Osteocyte (in vitro differentiated cells): ENCODE data around the gene TGFBI. TPM values are rescaled to one million over a fixed set of nuclear protein-coding genes. Genes with fewer than 3 reads are reported as not detected.

Experiments used
- DNase-seq: peaks from one replicate; pipeline ENCODE4 v3.0.0; 2021; ENCODE audit warnings: mixed read lengths; ENCODE audit not compliant: unreplicated experiment; ENCODE audit errors: extremely low spot score
- H3K27ac Mint-ChIP-seq: one replicate; pipeline ENCODE4 v1.8.0; 2021; ENCODE audit warnings: mild to moderate bottlenecking, mixed read lengths; ENCODE audit not compliant: unreplicated experiment
- H3K27me3 Mint-ChIP-seq: one replicate; pipeline ENCODE4 v1.8.0; 2021; ENCODE audit warnings: mixed read lengths; ENCODE audit not compliant: unreplicated experiment
- H3K36me3 Mint-ChIP-seq: one replicate; pipeline ENCODE4 v1.8.0; 2021; ENCODE audit warnings: mixed read lengths; ENCODE audit not compliant: unreplicated experiment
- H3K4me1 Mint-ChIP-seq: one replicate; pipeline ENCODE4 v1.8.0; 2021; ENCODE audit warnings: mixed read lengths; ENCODE audit not compliant: unreplicated experiment
- H3K4me3 Mint-ChIP-seq: one replicate; pipeline ENCODE4 v1.8.0; 2021; ENCODE audit warnings: mild to moderate bottlenecking, moderate library complexity, mixed read lengths; ENCODE audit not compliant: unreplicated experiment
- H3K9me3 Mint-ChIP-seq: one replicate; pipeline ENCODE4 v1.8.0; 2021; ENCODE audit warnings: mixed read lengths; ENCODE audit not compliant: unreplicated experiment
- total RNA-seq: library from RNA; stranded (reverse); gene quantifications from 2 replicates; pipeline ENCODE4 v1.2.1, GENCODE V29; 2021
- TF ChIP-seq, protein P1 (sequence below): fragments of 200-600 bp; sonication (generic); IDR thresholded peaks from 2 replicates; pipeline ENCODE4 v1.5.0; 2021; ENCODE audit warnings: antibody characterized with exemption, mild to moderate bottlenecking, moderate library complexity

The TGFBI gene
- total RNA-seq, 1 donor from 2014 or later = 267 TPM

DNA sequence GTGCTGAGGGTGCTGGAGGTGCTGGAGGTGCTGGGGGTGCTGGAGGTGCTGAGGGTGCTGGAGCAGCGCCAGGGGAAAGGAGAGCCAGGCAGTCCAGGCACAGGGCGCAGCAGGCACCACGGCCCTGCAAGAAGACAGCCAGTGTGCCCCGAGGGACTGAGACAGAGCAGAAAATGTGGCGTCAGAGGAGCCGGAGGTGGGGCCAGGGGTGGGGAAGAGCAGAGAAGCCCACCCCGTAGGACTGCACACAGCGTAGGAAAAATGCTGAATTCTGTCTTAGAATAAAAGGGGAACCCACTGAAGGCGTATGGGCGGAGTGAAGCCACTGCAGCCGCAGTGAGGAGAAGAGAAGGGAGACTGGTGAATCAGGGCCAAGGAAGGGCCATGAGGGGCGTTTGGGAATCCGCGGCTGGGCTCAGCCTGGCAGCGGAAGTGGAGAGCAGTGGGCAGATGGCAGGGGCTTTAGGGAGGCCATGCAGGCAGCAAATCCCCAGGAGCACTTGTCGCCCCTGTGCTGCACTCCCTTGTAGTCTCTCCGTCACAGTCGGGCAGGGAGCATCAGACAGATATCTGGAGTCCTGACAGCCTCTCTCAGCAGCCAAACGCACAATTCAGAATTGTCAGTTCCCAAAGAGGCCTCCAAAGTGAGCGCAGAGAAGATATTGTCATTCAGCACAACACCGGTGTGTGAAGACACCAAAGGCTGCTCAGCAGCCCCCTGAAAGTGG is 38.1 kb upstream of the TGFBI start:
- peaks cover 3% of the 10 kb centered on the region for H3K36me3 Mint-ChIP-seq
- TF ChIP-seq, protein P1, sequence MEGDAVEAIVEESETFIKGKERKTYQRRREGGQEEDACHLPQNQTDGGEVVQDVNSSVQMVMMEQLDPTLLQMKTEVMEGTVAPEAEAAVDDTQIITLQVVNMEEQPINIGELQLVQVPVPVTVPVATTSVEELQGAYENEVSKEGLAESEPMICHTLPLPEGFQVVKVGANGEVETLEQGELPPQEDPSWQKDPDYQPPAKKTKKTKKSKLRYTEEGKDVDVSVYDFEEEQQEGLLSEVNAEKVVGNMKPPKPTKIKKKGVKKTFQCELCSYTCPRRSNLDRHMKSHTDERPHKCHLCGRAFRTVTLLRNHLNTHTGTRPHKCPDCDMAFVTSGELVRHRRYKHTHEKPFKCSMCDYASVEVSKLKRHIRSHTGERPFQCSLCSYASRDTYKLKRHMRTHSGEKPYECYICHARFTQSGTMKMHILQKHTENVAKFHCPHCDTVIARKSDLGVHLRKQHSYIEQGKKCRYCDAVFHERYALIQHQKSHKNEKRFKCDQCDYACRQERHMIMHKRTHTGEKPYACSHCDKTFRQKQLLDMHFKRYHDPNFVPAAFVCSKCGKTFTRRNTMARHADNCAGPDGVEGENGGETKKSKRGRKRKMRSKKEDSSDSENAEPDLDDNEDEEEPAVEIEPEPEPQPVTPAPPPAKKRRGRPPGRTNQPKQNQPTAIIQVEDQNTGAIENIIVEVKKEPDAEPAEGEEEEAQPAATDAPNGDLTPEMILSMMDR = no peak

DNA sequence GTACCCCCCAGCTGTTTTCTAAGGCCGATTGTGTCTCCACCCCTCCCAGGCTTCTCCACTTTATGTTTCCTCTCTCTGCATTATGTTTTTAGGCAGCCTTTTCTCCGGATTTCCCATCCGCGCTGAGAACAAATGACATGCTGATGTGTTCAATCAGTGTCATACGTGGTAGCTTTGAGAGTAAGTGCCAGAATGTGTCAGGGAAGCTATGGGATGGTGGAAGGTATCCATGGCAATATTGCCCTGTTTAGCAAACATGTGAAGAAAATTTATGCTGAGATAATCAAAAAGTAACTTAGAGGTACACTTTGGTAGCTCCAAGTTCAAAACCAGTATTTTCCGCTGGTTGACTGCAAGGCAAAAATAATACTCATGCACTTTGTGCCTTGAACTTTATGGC is 37.4 kb upstream of the TGFBI start:
- peaks cover 3% of the 10 kb centered on the region for H3K36me3 Mint-ChIP-seq
- no peaks in the 10 kb centered on the region for H3K27me3 Mint-ChIP-seq
- H3K27ac Mint-ChIP-seq = no peak overlapping the region
- H3K4me3 Mint-ChIP-seq = no peak overlapping the region
- DNase-seq = no peak
- TF ChIP-seq, protein P1 = no peak
- H3K4me1 Mint-ChIP-seq = peaks cover 37% of the 10 kb centered on the region
- H3K9me3 Mint-ChIP-seq = peaks cover 4% of the 10 kb centered on the region

More for the DNA sequence above, 38.1 kb upstream of the TGFBI start:
- Mint-ChIP-seq H3K4me3 (no peak overlapping the region), H3K9me3 (peaks cover 4% of the 10 kb centered on the region), H3K4me1 (peaks cover 30% of the 10 kb centered on the region), H3K27me3 (no peaks in the 10 kb centered on the region), H3K27ac (no peak overlapping the region)
- no peak for DNase-seq

DNA sequence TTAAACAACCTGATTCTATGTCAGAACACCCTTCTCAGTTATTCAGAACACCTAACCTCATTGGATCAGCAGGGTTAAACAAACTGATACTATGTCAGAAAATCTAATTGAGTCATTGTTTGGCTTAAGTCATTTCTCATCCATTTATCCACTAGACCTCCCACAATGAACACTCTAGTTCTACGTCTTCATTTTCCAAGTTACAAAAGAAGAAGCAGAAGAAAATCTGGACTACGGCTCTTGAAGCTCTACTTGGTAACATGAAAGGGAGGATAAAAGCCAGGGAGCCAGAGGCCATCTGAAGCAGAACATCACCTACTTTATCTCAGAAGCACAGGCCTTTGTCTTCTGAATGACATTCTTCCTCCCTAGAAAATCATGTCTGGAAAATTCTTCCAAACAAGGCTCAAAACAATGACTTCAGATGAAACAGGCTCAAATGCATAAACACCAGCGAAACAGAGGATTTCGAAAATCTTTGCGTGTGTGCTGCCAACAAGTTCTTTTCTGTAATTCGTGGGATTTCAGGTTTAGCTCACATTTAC is 35.4 kb upstream of the TGFBI start:
- Mint-ChIP-seq H3K36me3 (peaks cover 3% of the 10 kb centered on the region), H3K4me1 (peaks cover 44% of the 10 kb centered on the region), H3K4me3 (no peak overlapping the region), H3K27ac (peak overlapping the region; percentile 91), H3K9me3 (peaks cover 4% of the 10 kb centered on the region), H3K27me3 (no peaks in the 10 kb centered on the region)
- TF ChIP-seq, protein P1 = no peak
- no peak for DNase-seq

DNA sequence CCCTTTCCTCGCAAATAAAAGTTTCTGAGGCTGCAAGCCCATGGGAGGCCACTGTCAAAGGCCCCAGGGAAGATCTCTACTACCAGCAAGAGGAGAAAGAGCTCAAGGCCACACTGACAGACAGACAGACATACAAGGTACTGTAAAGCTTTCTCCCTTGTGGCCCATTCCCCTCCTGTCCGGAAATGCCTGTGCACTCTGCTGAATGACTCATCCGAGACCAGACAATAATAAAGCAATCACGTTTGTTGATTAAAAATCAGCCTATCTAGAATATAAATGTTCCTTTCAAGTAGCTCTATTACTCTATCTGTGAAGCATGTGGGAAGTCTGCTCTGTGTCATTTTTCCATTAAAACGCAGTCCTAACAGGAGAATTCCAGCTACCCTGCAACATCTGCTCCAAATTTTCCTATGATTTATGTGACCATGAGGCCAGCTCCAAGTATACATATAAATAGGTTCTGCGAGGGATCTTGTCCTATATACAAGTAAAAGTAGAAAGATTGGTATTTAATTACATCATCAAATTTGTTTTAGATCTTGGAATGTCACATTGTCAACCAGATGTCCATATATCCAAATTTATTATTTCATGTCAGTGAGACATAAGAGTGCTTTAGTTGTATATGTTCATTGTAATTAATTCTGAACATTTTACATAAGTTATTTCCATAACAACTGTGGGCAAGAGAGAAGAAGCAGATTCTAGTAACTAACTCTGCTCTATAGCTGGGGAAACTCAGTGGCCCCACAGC is 34.7 kb upstream of the TGFBI start:
- Mint-ChIP-seq H3K36me3 (peaks cover 1% of the 10 kb centered on the region), H3K9me3 (peaks cover 2% of the 10 kb centered on the region), H3K4me1 (peaks cover 50% of the 10 kb centered on the region), H3K27me3 (no peaks in the 10 kb centered on the region), H3K27ac (peak overlapping the region; percentile 91), H3K4me3 (no peak overlapping the region)
- TF ChIP-seq, protein P1 = no peak
- DNase-seq = no peak

DNA sequence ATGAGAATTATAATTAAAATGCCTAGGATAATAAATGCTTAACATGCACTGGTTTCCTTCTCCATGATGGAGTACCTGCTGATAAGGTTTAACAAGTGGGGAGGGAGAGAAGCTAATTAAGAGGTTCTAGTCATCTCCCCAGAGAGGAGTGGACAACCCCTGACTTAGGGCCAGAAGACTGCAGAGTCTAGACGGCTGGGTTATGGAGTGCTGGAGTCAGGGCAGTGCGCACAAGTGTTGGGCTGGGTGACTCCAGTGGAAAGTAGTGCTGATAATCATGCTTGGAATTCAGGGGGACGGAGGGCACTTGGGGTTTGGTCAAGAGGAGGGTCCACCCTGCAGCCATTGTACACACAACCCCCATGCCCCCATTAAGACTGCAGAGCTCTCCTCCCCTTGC is 32.8 kb upstream of the TGFBI start:
- Mint-ChIP-seq H3K4me3 (peak overlapping the region; percentile 34), H3K4me1 (peaks cover 68% of the 10 kb centered on the region), H3K27ac (peak overlapping the region; percentile 94), H3K27me3 (no peaks in the 10 kb centered on the region), H3K36me3 (no peaks in the 10 kb centered on the region), H3K9me3 (no peaks in the 10 kb centered on the region)
- DNase-seq = no peak
- TF ChIP-seq, protein P1 = no peak
